Keratinocyte (primary cell): ENCODE data around the gene C19orf73. TPM values are rescaled to one million over a fixed set of nuclear protein-coding genes. Genes with fewer than 3 reads are reported as not detected.

Experiments used
- DNase-seq: peaks from one replicate; pipeline ENCODE4 v3.0.0-alpha.2; 2011; ENCODE audit warnings: low read depth, missing footprints, low spot score
- FAIRE-seq: peaks from 2 replicates; lab custom pipeline; 2011; peaks lifted over from hg19 to GRCh38; lab: Jason Lieb, UNC
- H2AFZ ChIP-seq: 2 replicates; pipeline ENCODE4 v1.6.0; 2012; ENCODE audit warnings: low read length, control low read depth, inconsistent platforms; ENCODE audit not compliant: control insufficient read depth
- H3K27ac ChIP-seq: 2 replicates; pipeline ENCODE4 v1.5.1; 2011; ENCODE audit warnings: low read length; ENCODE audit not compliant: control insufficient read depth, insufficient read depth
- H3K27me3 ChIP-seq: 3 replicates; pipeline ENCODE4 v1.6.0; 2011; ENCODE audit warnings: low read length; ENCODE audit not compliant: control insufficient read depth, insufficient read depth; ENCODE audit errors: extremely low read depth
- H3K36me3 ChIP-seq, 2 experiments: 2 replicates in 1 of 2; 3 replicates in 1 of 2; pipeline ENCODE4 v1.5.1; 2011; ENCODE audit warnings: low read length in 2 of 2, mild to moderate bottlenecking in 1 of 2; ENCODE audit not compliant: control insufficient read depth in 2 of 2, insufficient read depth in 2 of 2; ENCODE audit errors: extremely low read depth in 1 of 2
- H3K4me1 ChIP-seq: 3 replicates; pipeline ENCODE4 v1.5.1; 2011; ENCODE audit warnings: low read length; ENCODE audit not compliant: control insufficient read depth, insufficient read depth; ENCODE audit errors: extremely low read depth
- H3K4me2 ChIP-seq: 3 replicates; pipeline ENCODE4 v1.6.0; 2011; ENCODE audit warnings: low read depth, low read length; ENCODE audit not compliant: control insufficient read depth, insufficient read depth; ENCODE audit errors: extremely low read depth
- H3K4me3 ChIP-seq, 3 experiments: fragments of 200-600 bp in 1 of 3; sonication (generic) in 1 of 3; 2 replicates in 2 of 3; 3 replicates in 1 of 3; pipeline ENCODE4 v1.5.1; 2011 to 2016; ENCODE audit warnings: low read length in 3 of 3, mild to moderate bottlenecking in 3 of 3, control low read depth in 2 of 3, inconsistent platforms in 1 of 3, low read depth in 1 of 3, mixed read lengths in 1 of 3, mixed run types in 1 of 3, moderate library complexity in 1 of 3; ENCODE audit not compliant: control insufficient read depth in 2 of 3, insufficient read depth in 2 of 3; ENCODE audit errors: extremely low read depth in 1 of 3
- H3K79me2 ChIP-seq: 2 replicates; pipeline ENCODE4 v1.6.0; 2012; ENCODE audit warnings: low read length; ENCODE audit not compliant: control insufficient read depth, insufficient read depth
- H3K9ac ChIP-seq: 3 replicates; pipeline ENCODE4 v1.6.0; 2011; ENCODE audit warnings: low read length; ENCODE audit not compliant: control insufficient read depth, insufficient read depth; ENCODE audit errors: extremely low read depth
- H3K9me1 ChIP-seq: 3 replicates; pipeline ENCODE4 v1.6.0; 2011; ENCODE audit warnings: low read length; ENCODE audit not compliant: control insufficient read depth, insufficient read depth; ENCODE audit errors: extremely low read depth
- H3K9me3 ChIP-seq: 2 replicates; pipeline ENCODE4 v1.5.1; 2012; ENCODE audit warnings: low read depth, low read length; ENCODE audit not compliant: control insufficient read depth
- H4K20me1 ChIP-seq: 3 replicates; pipeline ENCODE4 v1.6.0; 2011; ENCODE audit warnings: low read length; ENCODE audit not compliant: control insufficient read depth, insufficient read depth; ENCODE audit errors: extremely low read depth
- EZH2 ChIP-seq: IDR thresholded peaks from one replicate; pipeline ENCODE4 v1.6.1; 2012; ENCODE audit warnings: inconsistent platforms, mild to moderate bottlenecking, low read length, moderate library complexity
- dilution Hi-C: fragments of 300-500 bp; cut with MboI; formaldehyde crosslinking; loops from one replicate; pipeline ENCODE4 v1.7.0; 2020; ENCODE audit warnings: low sequenced_read_pairs; ENCODE audit not compliant: extremely low pct_ligation_motif_present
- polyA plus RNA-seq, 5 experiments: library from polyadenylated mRNA; depleted of rRNA in 3 of 5; stranded (reverse) in 3 of 5; stranded (forward) in 1 of 5; unstranded in 1 of 5; fragments of >200 nt; gene quantifications; 1 replicate in 1 of 5; 2 replicates in 3 of 5; 3 replicates in 1 of 5; pipeline versions ENCODE4 v1.2.1 to v1.2.3, GENCODE V29; 2011 to 2012; ENCODE audit warnings: missing spikeins in 2 of 5, low read depth in 1 of 5, low replicate concordance in 1 of 5
- TF ChIP-seq, protein P1 (sequence below), 3 experiments: IDR thresholded peaks in 1 of 3; conservative IDR thresholded peaks in 1 of 3; optimal IDR thresholded peaks in 1 of 3; 2 replicates in 2 of 3; 3 replicates in 1 of 3; pipeline versions ENCODE3 to v1.5.1; 2011; ENCODE audit warnings: low read length in 3 of 3, mild to moderate bottlenecking in 3 of 3, moderate library complexity in 2 of 3, control low read depth in 1 of 3, inconsistent platforms in 1 of 3; ENCODE audit not compliant: insufficient read depth in 2 of 3; ENCODE audit errors: extremely low read depth in 1 of 3

C19orf73 gene
- polyA plus RNA-seq, 1 donor (not counting 4 experiments of a cell fraction or from before 2014, with no cell fraction given): 0.71 TPM

DNA sequence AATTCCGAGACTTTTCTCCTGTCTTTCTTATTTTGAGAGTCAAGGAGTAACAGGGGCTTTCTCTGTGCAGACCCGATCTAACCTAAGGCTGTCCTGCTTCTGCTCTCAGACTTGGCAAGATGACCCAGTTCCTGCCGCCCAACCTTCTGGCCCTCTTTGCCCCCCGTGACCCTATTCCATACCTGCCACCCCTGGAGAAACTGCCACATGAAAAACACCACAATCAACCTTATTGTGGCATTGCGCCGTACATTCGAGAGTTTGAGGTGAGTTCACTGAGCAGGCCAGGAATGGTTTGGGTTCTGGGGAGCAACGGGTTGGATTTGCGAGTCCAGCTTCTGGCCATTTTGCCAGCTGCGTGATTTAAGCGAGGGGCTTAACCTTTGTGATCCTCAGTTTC, 32.6 kb downstream of the C19orf73 start:
- H3K4me3 ChIP-seq: peak overlapping the region; percentile 39 to 88 (median 75)
- H2AFZ ChIP-seq: no peak overlapping the region
- FAIRE-seq: no peak
- no peak for DNase-seq
- no peak for TF ChIP-seq EZH2
- TF ChIP-seq, protein P1, sequence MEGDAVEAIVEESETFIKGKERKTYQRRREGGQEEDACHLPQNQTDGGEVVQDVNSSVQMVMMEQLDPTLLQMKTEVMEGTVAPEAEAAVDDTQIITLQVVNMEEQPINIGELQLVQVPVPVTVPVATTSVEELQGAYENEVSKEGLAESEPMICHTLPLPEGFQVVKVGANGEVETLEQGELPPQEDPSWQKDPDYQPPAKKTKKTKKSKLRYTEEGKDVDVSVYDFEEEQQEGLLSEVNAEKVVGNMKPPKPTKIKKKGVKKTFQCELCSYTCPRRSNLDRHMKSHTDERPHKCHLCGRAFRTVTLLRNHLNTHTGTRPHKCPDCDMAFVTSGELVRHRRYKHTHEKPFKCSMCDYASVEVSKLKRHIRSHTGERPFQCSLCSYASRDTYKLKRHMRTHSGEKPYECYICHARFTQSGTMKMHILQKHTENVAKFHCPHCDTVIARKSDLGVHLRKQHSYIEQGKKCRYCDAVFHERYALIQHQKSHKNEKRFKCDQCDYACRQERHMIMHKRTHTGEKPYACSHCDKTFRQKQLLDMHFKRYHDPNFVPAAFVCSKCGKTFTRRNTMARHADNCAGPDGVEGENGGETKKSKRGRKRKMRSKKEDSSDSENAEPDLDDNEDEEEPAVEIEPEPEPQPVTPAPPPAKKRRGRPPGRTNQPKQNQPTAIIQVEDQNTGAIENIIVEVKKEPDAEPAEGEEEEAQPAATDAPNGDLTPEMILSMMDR (optimal IDR thresholded peaks at IDR 0.05 in 1 of 3, IDR thresholded peaks at IDR 0.05 in 1 of 3, conservative IDR thresholded peaks at IDR 0.05 in 1 of 3; ENCODE audit: extremely low read depth in 1 of 3, insufficient read depth in 2 of 3, low read length in 3 of 3): no peak
- dilution Hi-C loops: no loop called here
- H3K9me3 ChIP-seq: no peaks in the 10 kb centered on the region
- H4K20me1 ChIP-seq: peaks cover 23% of the 10 kb centered on the region
- peaks cover 18 to 31% of the 10 kb centered on the region in 2 experiments for H3K36me3 ChIP-seq
- no peaks in the 10 kb centered on the region for H3K27me3 ChIP-seq
- H3K27ac ChIP-seq: peak overlapping the region; percentile 83
- peak overlapping the region; percentile 84 for H3K4me2 ChIP-seq
- H3K4me1 ChIP-seq: peaks cover 16% of the 10 kb centered on the region
- H3K9ac ChIP-seq: peak overlapping the region; percentile 91
- peaks cover 56% of the 10 kb centered on the region for H3K79me2 ChIP-seq
- H3K9me1 ChIP-seq: no peaks in the 10 kb centered on the region

GRCh38 chr19:49085868-49086232, 33.1 kb downstream of the C19orf73 start:
- no peak for FAIRE-seq
- dilution Hi-C loops: no loop called here
- peaks cover 52% of the 10 kb centered on the region for H3K79me2 ChIP-seq

More at GRCh38 chr19:49085868-49086232, 33.1 kb downstream of the C19orf73 start:
- peaks cover 23% of the 10 kb centered on the region for H4K20me1 ChIP-seq
- H3K9me1 ChIP-seq: no peaks in the 10 kb centered on the region
- H3K4me1 ChIP-seq: peaks cover 16% of the 10 kb centered on the region
- no peak overlapping the region for H2AFZ ChIP-seq
- peaks cover 18 to 27% of the 10 kb centered on the region in 2 experiments for H3K36me3 ChIP-seq
- DNase-seq: no peak
- H3K4me3 ChIP-seq: peak overlapping the region; percentile 39 to 88 (median 75)
- peak overlapping the region; percentile 91 for H3K9ac ChIP-seq
- H3K4me2 ChIP-seq: peak overlapping the region; percentile 84
- no peaks in the 10 kb centered on the region for H3K9me3 ChIP-seq
- no peak for TF ChIP-seq EZH2
- TF ChIP-seq, protein P1 (optimal IDR thresholded peaks at IDR 0.05 in 1 of 3, IDR thresholded peaks at IDR 0.05 in 1 of 3, conservative IDR thresholded peaks at IDR 0.05 in 1 of 3; ENCODE audit: extremely low read depth in 1 of 3, insufficient read depth in 2 of 3, low read length in 3 of 3): no peak
- H3K27ac ChIP-seq: peak overlapping the region; percentile 83
- no peaks in the 10 kb centered on the region for H3K27me3 ChIP-seq
